ENCODE data around the gene LRBA. TPM values are rescaled to one million over a fixed set of nuclear protein-coding genes. Genes with fewer than 3 reads are reported as not detected.

The LRBA gene
- total RNA-seq, 1 experiment from 2014 or later: 55.3 TPM

DNA sequence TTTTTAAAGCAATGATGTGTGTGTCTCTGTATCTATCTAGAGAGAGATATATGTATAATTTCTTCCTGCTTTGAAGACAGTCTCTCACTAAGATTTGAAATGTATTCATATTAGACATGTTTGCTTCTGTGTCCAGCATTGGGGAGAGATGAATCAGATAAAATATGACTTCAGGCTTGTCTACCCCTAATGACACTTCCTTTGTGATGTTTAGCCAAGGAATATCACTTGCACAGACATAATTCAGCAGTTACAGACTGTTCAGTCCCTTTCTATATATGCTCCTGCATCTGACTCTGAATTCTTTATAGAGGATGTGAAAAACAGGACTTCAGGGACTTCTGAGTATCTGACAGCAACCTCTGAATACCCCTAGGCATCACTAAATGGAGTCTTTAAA lies 778.5 kb downstream of the LRBA start:
- H2BK20ac ChIP-seq (ENCODE audit: low read depth, low read length, poor library complexity, severe bottlenecking): no peak overlapping the region
- no peak overlapping the region for H3T11ph ChIP-seq (ENCODE audit: low read length)
- H2AK5ac ChIP-seq (ENCODE audit: insufficient read length, low read length): no peak overlapping the region
- H4K8ac ChIP-seq (replicated peaks; ENCODE audit: insufficient read length, low read depth, low read length): no peak overlapping the region
- no peak overlapping the region for H2AFZ ChIP-seq (ENCODE audit: low read length)
- H3K4ac ChIP-seq (ENCODE audit: low read depth, low read length): no peak overlapping the region
- H4K20me1 ChIP-seq (ENCODE audit: control insufficient read depth, insufficient read depth, insufficient read length): no peaks in the 10 kb centered on the region
- no peaks in the 10 kb centered on the region for H3K79me1 ChIP-seq (ENCODE audit: insufficient read depth, low read depth, low read length, poor library complexity, severe bottlenecking)
- Mint-ChIP-seq H3K9me3 (no peaks in the 10 kb centered on the region), H3K36me3 (ENCODE audit: insufficient read depth in 1 of 3, low read depth in 3 of 3) (no peaks in the 10 kb centered on the region), H3K27ac (no peak overlapping the region), H3K4me3 (no peak overlapping the region), H3K27me3 (ENCODE audit: low read depth) (no peaks in the 10 kb centered on the region), H3K4me1 (peaks cover 15 to 16% of the 10 kb centered on the region in 2 experiments)
- no peak overlapping the region for H2BK120ac ChIP-seq (ENCODE audit: low read depth, low read length, poor library complexity, severe bottlenecking)
- TF ChIP-seq CTCF (conservative IDR thresholded peaks at IDR 0.05): no peak
- H3K4me1 ChIP-seq (ENCODE audit: insufficient read depth, low read length): no peaks in the 10 kb centered on the region
- H2BK15ac ChIP-seq (ENCODE audit: low read depth, low read length): no peak overlapping the region
- no peak overlapping the region for H3K18ac ChIP-seq (ENCODE audit: insufficient read length, low read depth, low read length)
- no peaks in the 10 kb centered on the region for H3K23me2 ChIP-seq (ENCODE audit: insufficient read length, low read depth, low read length, poor library complexity, severe bottlenecking)
- no peak overlapping the region for H3K27ac ChIP-seq (ENCODE audit: insufficient read length, low read depth, low read length)
- no peaks in the 10 kb centered on the region for H3K9me3 ChIP-seq (ENCODE audit: control insufficient read depth, low read depth, low read length)
- no peak overlapping the region for H3K23ac ChIP-seq (ENCODE audit: insufficient read length, low read depth, low read length)
- no peak overlapping the region for H3K9ac ChIP-seq (ENCODE audit: extremely low read depth, insufficient read length, low read length)
- H3K4me2 ChIP-seq (ENCODE audit: insufficient read depth, insufficient read length, low read length): no peak overlapping the region
- no peak overlapping the region for H3K14ac ChIP-seq (ENCODE audit: insufficient read depth, low read length)
- H2BK5ac ChIP-seq (ENCODE audit: insufficient read length, low read length): no peak overlapping the region
- no peak overlapping the region for H4K5ac ChIP-seq (ENCODE audit: insufficient read length, low read depth, low read length)
- no peak for DNase-seq
- no peak overlapping the region for H3K56ac ChIP-seq (ENCODE audit: insufficient read length, low read depth, low read length)
- H4K91ac ChIP-seq (ENCODE audit: insufficient read length, low read depth, low read length): no peak overlapping the region
- no peaks in the 10 kb centered on the region for H3K27me3 ChIP-seq (ENCODE audit: insufficient read depth, low read length)
- H3K79me2 ChIP-seq (ENCODE audit: insufficient read depth, low read length): no peaks in the 10 kb centered on the region
- H2BK12ac ChIP-seq (ENCODE audit: insufficient read length, low read depth, low read length): no peak overlapping the region
